K562 (cell line): ENCODE measurements around the gene ANK3. TPM values are rescaled to one million over a fixed set of nuclear protein-coding genes. Genes with fewer than 3 reads are reported as not detected.

ENCODE experiments used
- ATAC-seq: fragments of 200-7000 bp; cut with Tn5 transposase; 3 replicates; pipeline ENCODE4 v1.9.1; 2020; ENCODE audit warnings: moderate library complexity
- BruUV-seq: library from RNA; stranded (reverse); fragments of 400-500 nt; replicated peaks from 2 replicates; lab custom pipeline; 2021; lab: Mats Ljungman, UMichigan
- CTCF ChIA-PET: fragments of 300-600 bp; formaldehyde crosslinking; extraction: SDS; loops from one replicate; lab custom pipeline; 2021; ENCODE audit warnings: low intra/inter-chr PET ratio; lab: Yijun Ruan, JAX
- POLR2A ChIA-PET: fragments of 300-600, 350-650 bp; sonication (Branson Sonifier 250); formaldehyde crosslinking; extraction: SDS; loops from one replicate; lab custom pipeline; 2021; ENCODE audit warnings: antibody characterized with exemption, inconsistent platforms; lab: Yijun Ruan, JAX
- DNase-seq, 4 experiments: peaks; one replicate each; pipeline versions ENCODE4 v3.0.0 to v3.0.0-alpha.2; 2011 to 2018; ENCODE audit warnings: low spot score in 3 of 4, mixed read lengths in 3 of 4; ENCODE audit errors: extremely low read depth in 1 of 4
- FAIRE-seq: peaks from 2 replicates; lab custom pipeline; 2011; peaks lifted over from hg19 to GRCh38; lab: Jason Lieb, UNC
- H2AFZ ChIP-seq: 2 replicates; pipeline ENCODE4 v1.6.0; 2011; ENCODE audit warnings: low read depth, low read length, control low read depth, inconsistent platforms
- H3K27ac ChIP-seq: fragments of 200-600 bp; 3 replicates; pipeline ENCODE4 v1.8.0; 2011; ENCODE audit warnings: low read depth, mild to moderate bottlenecking, control low read depth, inconsistent platforms, low read length, moderate library complexity, mixed read lengths; ENCODE audit errors: extremely low read depth
- H3K27me3 ChIP-seq, 2 experiments: fragments of 300-600 bp in 1 of 2; 2 replicates in 1 of 2; 3 replicates in 1 of 2; pipeline versions ENCODE4 v1.6.0 to v1.8.0; 2011; ENCODE audit warnings: inconsistent platforms in 2 of 2, low read length in 2 of 2, mild to moderate bottlenecking in 1 of 2, mixed read lengths in 1 of 2, moderate library complexity in 1 of 2; ENCODE audit not compliant: control insufficient read depth in 2 of 2, insufficient read depth in 2 of 2
- H3K36me3 ChIP-seq: fragments of 300-600 bp; 3 replicates; pipeline ENCODE4 v1.8.0; 2011; ENCODE audit warnings: mild to moderate bottlenecking, low read length, inconsistent platforms; ENCODE audit not compliant: control insufficient read depth, insufficient read depth
- H3K4me1 ChIP-seq, 2 experiments: fragments of 200-600 bp in 1 of 2; replicated peaks in 1 of 2; 2 replicates in 1 of 2; 3 replicates in 1 of 2; pipeline versions ENCODE4 v1.5.1 to v1.8.0; 2011; ENCODE audit warnings: inconsistent platforms in 2 of 2, low read length in 2 of 2, mild to moderate bottlenecking in 1 of 2, mixed read lengths in 1 of 2, moderate library complexity in 1 of 2; ENCODE audit not compliant: control insufficient read depth in 2 of 2, insufficient read depth in 2 of 2
- H3K4me2 ChIP-seq: 2 replicates; pipeline ENCODE4 v1.6.1; 2011; ENCODE audit warnings: low read length, control low read depth, inconsistent platforms, mixed read lengths; ENCODE audit not compliant: insufficient read depth
- H3K4me3 ChIP-seq: fragments of 200-600 bp; sonication (generic), shearing (Covaris generic); 2 replicates; pipeline ENCODE4 v1.5.1; 2016; ENCODE audit warnings: control low read depth, inconsistent platforms
- H3K79me2 ChIP-seq: fragments of 200-600 bp; 3 replicates; pipeline ENCODE4 v1.8.0; 2011; ENCODE audit warnings: low read length, inconsistent platforms; ENCODE audit not compliant: control insufficient read depth, insufficient read depth
- H3K9ac ChIP-seq, 2 experiments: 2 replicates each; pipeline versions ENCODE4 v1.6.0 to v1.6.1; 2011; ENCODE audit warnings: low read depth in 2 of 2, low read length in 2 of 2, control low read depth in 1 of 2, inconsistent platforms in 1 of 2, mild to moderate bottlenecking in 1 of 2, mixed read lengths in 1 of 2; ENCODE audit not compliant: insufficient read depth in 1 of 2
- H3K9me1 ChIP-seq: one replicate; pipeline ENCODE4 v1.6.0; 2011; ENCODE audit warnings: inconsistent platforms, mild to moderate bottlenecking, low read length, moderate library complexity; ENCODE audit not compliant: control insufficient read depth, insufficient read depth
- H3K9me3 ChIP-seq: replicated peaks from 2 replicates; pipeline ENCODE4 v1.5.1; 2011; ENCODE audit warnings: low read depth, low read length, inconsistent platforms; ENCODE audit not compliant: control insufficient read depth, insufficient read depth
- H4K20me1 ChIP-seq: replicated peaks from 2 replicates; pipeline ENCODE4 v1.6.1; 2011; ENCODE audit warnings: low read length, inconsistent platforms, mixed read lengths; ENCODE audit not compliant: control insufficient read depth, insufficient read depth
- AFF1 ChIP-seq, 2 experiments: fragments of 450-650 bp; IDR thresholded peaks; 2 replicates each; pipeline ENCODE4 v1.6.1; 2018; ENCODE audit warnings: mild to moderate bottlenecking in 2 of 2, low read depth in 1 of 2; ENCODE audit not compliant: partially characterized antibody in 2 of 2
- ATF4 ChIP-seq: fragments of 450-650 bp; formaldehyde crosslinking; IDR thresholded peaks from 2 replicates; pipeline ENCODE4 v1.4.0; 2022; ENCODE audit warnings: mild to moderate bottlenecking, moderate library complexity
- CHD2 ChIP-seq: IDR thresholded peaks from 2 replicates; pipeline ENCODE4 v1.6.1; 2011; ENCODE audit warnings: low read depth, low read length
- CTBP1 ChIP-seq: fragments of 450-650 bp; IDR thresholded peaks from 2 replicates; pipeline ENCODE4 v1.6.1; 2016; ENCODE audit warnings: borderline replicate concordance
- E2F1 ChIP-seq: sonication (generic); formaldehyde crosslinking; IDR thresholded peaks from 2 replicates; pipeline ENCODE4 v1.8.1; 2023; ENCODE audit warnings: mild to moderate bottlenecking, missing genetic modification reagents, moderate library complexity
- HNRNPUL1 ChIP-seq: fragments of 200-400 bp; formaldehyde crosslinking; IDR thresholded peaks from 2 replicates; pipeline ENCODE4 v1.6.1; 2017; ENCODE audit warnings: low read length
- NFE2 ChIP-seq: IDR thresholded peaks from 2 replicates; pipeline ENCODE4 v1.6.1; 2014; ENCODE audit warnings: antibody characterized with exemption, low read depth
- SFPQ ChIP-seq: fragments of 200-400 bp; formaldehyde crosslinking; IDR thresholded peaks from 2 replicates; pipeline ENCODE4 v1.6.1; 2017; ENCODE audit warnings: mild to moderate bottlenecking, low read depth, low read length, moderate library complexity
- SRSF9 ChIP-seq: fragments of 200-400 bp; formaldehyde crosslinking; IDR thresholded peaks from 2 replicates; pipeline ENCODE4 v1.6.1; 2017; ENCODE audit warnings: low read depth, low read length, borderline replicate concordance
- THAP7 ChIP-seq: fragments of 250-450 bp; sonication (Bioruptor Pico); IDR thresholded peaks from 2 replicates; pipeline ENCODE4 v1.5.0; 2021
- ZC3H11A ChIP-seq: IDR thresholded peaks from 2 replicates; pipeline ENCODE4 v1.6.1; 2012; ENCODE audit warnings: low read depth, low read length, improper control_type of control experiment
- ZFP30 ChIP-seq: fragments of 250-450 bp; sonication (Bioruptor Pico); IDR thresholded peaks from 2 replicates; pipeline ENCODE4 v1.8.0; 2022; ENCODE audit warnings: moderate library complexity, mild to moderate bottlenecking, inconsistent platforms, borderline replicate concordance
- WGBS: fragments of 100-300 bp; shearing (Covaris generic); methylation state at CpG from one replicate; pipeline ENCODE4 v1.1.6; 2016; ENCODE audit warnings: low coverage, mixed read lengths; ENCODE audit not compliant: insufficient coverage; ENCODE audit errors: missing lambda C conversion rate; 5-methylcytosine and 5-hydroxymethylcytosine counted together
- in situ Hi-C: fragments of 300-500 bp; cut with MboI; formaldehyde crosslinking; loops from 4 replicates; pipeline ENCODE4 v1.15.0; 2018; ENCODE audit warnings: inconsistent platforms, mixed read lengths
- intact Hi-C: fragments of 100-400 bp; cut with micrococcal nuclease; formaldehyde crosslinking; loops from 2 replicates; pipeline ENCODE4 v1.14.2; 2022
- polyA plus RNA-seq, 8 experiments: library from polyadenylated mRNA; depleted of rRNA in 4 of 8; stranded (reverse) in 5 of 8; unstranded in 3 of 8; fragments of >200 nt; fragmentation: Nextera tagmentation in 2 of 8; fragmentation: Illumina TruSeq in 1 of 8; extraction: Ambion mirVana in 2 of 8; extraction: Trizol in 1 of 8; gene quantifications; 2 replicates each; pipeline versions ENCODE4 v1.2.1 to v1.2.3, GENCODE V29; 2011 to 2014; ENCODE audit warnings: inconsistent platforms in 1 of 8, missing spikeins in 1 of 8
- total RNA-seq, 7 experiments: library from RNA; depleted of rRNA in 6 of 7; stranded (reverse); fragments of >200 nt in 6 of 7; fragmentation: Illumina TruSeq in 2 of 7; extraction: Trizol in 2 of 7; gene quantifications; 2 replicates each; pipeline versions ENCODE4 v1.2.1 to v1.2.3, GENCODE V29; 2011 to 2021; ENCODE audit warnings: low replicate concordance in 1 of 7

Gene ANK3
- total and polyA plus RNA-seq, 9 of the 15 experiments (the other 6 are each of a cell fraction or from before 2014, with no cell fraction given): 10.0 to 32.3 (median 17.9) TPM

GRCh38 chr10:60042262-60042661 is 347.4 kb downstream of the ANK3 start (continued):
- TF ChIP-seq CHD2 (no peak), ATF4 (no peak), CTBP1 (no peak), HNRNPUL1 (no peak), ZC3H11A (no peak), SFPQ (no peak), SRSF9 (no peak)

GRCh38 chr10:60041489-60042133 is 348.1 kb downstream of the ANK3 start:
- in situ Hi-C loops: no loop called here
- Histone ChIP-seq H3K27ac (no peak overlapping the region), H2AFZ (no peak overlapping the region), H3K4me2 (no peak overlapping the region), H3K9ac (no peak overlapping the region), H3K4me1 (no peaks in the 10 kb centered on the region), H3K9me3 (no peaks in the 10 kb centered on the region), H4K20me1 (no peaks in the 10 kb centered on the region), H3K27me3 (no peaks in the 10 kb centered on the region), H3K79me2 (no peaks in the 10 kb centered on the region), H3K36me3 (no peaks in the 10 kb centered on the region), H3K4me3 (no peak overlapping the region), H3K9me1 (no peaks in the 10 kb centered on the region)
- BruUV-seq: no TSS peak
- FAIRE-seq (peak; percentile 46), ATAC-seq (no peak), DNase-seq (no peak)
- CTCF ChIA-PET: no interaction called here
- POLR2A ChIA-PET: interaction anchor here (0.6 to 1.1 kb wide), 4 partner anchors 16 to 419 kb away, joined by 3 read pairs; no protein-coding TSS in a partner anchor
- WGBS: 38% methylated on average over 3 of the region's 3 CpGs
- intact Hi-C loops: no loop called here
- TF ChIP-seq NFE2 (no peak), THAP7 (CRISPR knock-in tag) (no peak), AFF1 (IDR thresholded peaks at IDR 0.05; ENCODE audit: low read depth in 1 of 2, partially characterized antibody in 2 of 2) (no peak), E2F1 (CRISPR knock-in tag) (no peak), ZFP30 (CRISPR knock-in tag) (no peak)
